CD4-positive, alpha-beta T cell treated with Interleukin-17A for 1 hour (primary cell): Measurements from ENCODE around the gene SEC14L5.

Source experiments
- DNase-seq: peaks from one replicate; pipeline ENCODE4 v3.0.0-alpha.2; 2020

SEC14L5 gene

DNA sequence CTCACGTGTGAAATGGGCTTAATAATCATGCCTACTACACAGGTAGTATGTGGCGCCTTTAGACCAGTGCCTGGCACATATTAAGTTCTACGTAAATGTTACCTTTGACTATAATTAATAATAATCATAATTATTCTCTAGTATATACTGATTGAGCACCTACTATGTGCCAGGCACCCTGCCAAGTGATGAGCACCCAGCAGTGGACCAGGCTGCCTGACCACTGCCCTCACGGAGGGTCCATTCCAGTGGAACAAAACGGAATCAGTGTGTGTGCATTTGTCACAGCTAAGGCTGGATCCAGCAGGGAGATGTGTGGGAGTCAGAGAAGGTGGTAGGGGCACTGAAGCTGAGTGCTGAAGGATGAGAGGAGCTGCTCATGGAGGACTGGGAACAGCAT is 30.5 kb downstream of the SEC14L5 start:
- no peak for DNase-seq

DNA sequence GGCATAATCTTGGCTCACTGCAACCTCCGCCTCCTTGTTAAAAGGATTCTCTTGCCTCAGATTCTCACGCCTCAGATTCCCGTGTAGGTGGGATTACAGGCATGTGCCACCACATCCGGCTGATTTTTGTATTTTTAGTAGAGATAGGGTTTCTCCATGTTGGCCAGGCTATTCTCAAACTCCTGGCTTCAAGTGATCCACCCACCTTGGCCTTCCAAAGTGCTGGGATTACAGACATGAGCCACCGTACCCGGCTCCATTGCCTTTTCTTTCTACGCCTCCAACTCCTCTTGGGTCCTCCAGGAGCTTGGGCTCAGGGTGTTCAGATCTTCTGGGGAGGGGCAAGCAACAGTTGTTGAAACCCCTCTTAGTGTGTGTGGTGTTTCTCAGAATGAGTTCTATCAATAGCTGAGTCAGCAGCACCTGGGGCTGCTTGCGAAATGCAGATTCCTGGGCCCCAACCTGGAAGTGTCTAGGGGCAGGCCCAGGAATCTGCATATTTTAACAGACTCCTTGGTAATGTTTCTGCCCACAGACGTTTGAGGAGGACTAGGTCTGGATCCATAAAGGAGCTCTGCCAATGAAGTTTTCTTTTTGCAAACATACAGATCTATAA is 31.4 kb downstream of the SEC14L5 start:
- no peak for DNase-seq

DNA sequence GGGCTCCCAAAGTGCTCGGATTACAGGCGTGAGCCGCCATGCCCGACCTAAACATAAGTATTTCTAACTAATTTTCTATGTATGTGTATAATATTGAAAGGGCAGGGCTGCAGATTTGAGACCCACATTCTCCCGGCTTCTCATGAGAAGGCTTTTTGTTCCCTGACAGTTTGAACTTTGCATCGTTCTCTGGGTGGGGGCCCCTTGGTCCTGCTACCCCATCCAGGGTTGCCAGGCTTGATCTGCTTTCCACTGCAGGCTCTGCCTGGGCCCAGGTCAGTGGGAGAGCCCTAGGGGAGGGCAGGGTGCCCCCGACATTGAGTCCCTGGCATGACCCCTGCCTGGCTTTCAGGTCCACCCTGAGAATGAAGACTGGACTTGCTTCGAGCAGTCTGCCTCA is 32.3 kb downstream of the SEC14L5 start:
- no peak for DNase-seq

DNA sequence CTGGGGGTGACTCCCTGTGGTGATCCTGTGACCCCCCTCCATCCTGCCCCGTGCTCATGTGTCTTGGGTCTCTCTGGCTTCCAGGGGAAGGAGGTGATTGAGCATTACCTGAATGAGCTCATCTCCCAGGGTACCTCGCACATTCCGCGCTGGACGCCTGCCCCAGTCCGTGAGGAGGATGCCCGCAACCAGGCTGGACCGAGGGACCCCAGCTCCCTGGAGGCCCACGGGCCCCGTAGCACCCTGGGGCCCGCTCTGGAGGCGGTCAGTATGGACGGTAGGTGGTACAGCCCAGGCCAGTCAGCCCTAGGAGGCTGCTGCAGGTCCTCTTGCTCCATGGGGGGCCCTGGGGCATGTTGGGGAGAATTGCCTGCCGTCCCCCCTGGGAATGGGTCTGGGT is 33.6 kb downstream of the SEC14L5 start:
- DNase-seq = no peak

DNA sequence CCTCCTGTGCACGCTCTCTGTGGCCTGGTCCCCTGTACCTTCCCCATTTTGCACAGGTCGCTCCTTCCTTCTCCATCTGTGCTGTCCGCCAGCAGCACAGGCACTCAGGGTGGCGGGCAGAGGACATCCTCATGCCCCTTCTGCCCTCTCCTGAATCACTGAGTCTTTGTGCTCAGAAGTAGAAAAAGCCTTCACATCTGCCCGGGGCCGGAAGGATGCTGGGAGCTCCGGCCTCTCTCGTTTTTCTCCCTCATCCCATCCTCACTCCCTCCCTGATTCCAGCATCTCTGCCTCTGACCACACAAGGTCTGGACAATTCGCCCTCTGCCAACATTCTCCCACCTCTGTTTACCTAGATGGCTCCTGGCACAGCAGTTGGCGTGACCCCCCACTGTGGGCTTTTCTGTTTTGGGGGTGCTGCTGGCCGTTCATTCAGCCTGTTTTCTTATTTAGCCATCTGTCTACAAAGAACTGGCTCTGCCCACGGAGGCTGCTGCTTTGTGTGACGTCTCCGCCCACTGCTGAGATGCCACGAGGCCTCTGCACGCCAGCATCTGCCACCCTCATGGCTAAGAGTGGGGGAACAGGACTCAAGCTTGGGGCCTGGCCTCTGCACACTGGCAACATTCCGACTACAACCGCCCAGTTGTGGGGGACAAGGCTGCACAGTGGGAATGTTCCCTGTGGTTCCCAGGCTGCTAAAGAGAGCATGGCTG is 36.7 kb downstream of the SEC14L5 start:
- no peak for DNase-seq

DNA sequence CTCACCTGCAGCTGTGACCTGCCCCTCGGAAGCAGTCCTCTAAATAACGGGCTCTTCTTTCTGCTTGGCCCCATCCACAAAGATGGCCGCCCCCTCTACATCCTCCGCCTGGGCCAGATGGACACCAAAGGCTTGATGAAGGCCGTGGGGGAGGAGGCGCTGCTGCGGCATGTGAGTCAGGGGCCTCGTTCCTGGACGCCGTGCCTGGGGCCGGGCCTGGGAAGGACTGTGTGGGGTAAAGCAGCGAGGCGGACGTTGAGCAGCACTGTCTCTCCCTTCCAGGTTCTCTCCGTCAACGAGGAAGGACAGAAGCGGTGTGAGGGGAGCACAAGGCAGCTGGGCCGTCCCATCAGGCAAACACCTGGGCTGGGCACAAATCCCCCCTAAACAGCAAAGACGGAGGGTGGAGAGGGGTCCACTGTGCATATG is 42.5 kb downstream of the SEC14L5 start:
- no peak for DNase-seq

DNA sequence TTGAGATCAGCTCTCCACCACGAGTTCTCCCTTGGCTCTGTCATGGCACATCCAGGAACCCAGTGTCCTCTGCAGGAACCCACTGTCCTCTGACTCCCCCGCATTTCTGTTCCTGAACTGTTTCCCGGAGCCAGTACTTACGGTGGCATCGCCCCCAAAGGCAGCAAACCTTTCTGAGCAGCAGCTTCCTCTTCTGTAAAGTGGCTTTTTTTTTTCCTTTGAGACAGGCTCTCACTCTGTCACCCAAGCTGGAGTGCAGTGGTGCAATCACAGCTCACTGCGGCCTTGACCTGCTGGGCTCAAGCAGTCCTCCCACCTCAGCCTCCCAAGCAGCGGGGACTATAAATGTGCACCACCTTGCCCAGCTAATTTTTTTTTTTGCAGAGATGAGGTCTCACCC is 43.4 kb downstream of the SEC14L5 start:
- DNase-seq = no peak

DNA sequence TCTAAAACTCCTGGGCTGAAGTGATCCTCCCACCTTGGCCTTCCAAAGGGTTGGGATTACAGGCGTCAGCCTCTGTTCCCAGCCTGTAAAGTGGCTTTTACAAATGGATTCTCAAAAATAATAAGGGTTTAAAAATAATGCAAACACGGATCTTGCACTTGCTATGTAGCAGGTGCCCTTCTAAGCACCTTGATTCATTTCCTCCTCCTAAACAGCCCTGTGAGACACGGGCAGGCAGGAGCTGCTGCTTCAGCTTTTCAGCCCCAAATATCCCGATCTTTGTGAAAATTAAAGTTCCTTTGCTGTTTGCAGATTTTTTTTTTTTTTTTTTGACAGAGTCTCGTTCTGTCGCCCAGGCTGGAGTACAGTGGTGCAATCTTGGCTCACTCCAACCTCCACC is 43.9 kb downstream of the SEC14L5 start:
- no peak for DNase-seq

DNA sequence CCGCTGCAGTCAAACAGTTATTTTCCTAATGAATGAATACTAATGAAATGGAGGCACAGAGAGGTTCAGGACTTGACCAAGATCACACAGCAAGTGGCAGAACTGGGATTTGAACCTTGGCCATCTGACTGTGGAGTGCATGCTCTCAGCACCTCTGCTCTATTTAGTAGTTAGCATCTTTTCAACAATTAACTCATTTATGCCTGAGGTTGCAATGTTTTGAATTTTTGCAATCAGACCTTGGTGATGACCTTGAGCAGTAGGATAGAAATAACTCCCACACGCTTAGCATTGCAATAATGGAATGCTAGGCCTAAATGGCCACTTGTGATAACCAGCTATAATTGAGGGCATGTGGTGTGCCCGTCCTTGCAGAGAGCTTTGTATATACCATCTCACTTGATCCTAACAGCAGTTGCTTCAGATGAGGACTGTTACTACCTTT is 44.6 kb downstream of the SEC14L5 start:
- no peak for DNase-seq

DNA sequence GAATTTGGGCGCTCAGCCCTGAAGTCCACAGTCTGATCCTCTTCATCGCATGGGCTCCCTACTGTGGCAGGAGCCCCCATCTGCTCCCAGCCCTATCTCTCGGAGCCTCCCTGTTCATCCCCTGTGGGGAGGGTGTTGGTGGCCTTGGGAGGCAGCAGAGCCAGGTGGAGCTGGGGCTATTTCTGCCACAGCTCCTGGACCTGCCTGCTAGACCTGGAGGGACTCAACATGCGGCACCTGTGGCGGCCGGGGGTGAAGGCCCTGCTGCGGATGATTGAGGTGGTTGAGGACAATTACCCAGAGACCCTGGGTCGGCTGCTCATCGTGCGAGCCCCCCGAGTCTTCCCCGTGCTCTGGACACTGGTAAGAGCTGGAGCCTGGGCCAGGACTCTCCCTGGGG is 45.1 kb downstream of the SEC14L5 start:
- no peak for DNase-seq

DNA sequence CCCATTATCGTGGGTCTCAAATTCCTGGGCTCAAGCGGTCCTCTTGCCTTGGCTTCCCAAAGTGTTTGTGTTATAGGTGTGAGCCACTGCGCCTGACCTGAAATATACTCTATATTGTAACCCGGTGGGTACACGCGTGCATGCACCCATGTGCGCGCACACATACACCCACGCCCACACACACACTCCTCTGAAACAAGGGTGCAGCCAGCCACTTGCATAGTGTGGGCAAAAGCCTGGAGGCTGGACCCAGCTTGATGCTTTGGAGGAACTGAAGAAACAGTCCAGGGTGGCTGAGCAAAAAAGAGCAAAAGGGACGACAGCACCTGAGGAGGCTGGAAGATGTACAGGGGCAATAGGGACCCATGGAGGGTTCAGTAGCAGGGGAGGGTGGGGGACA is 45.7 kb downstream of the SEC14L5 start:
- no peak for DNase-seq

DNA sequence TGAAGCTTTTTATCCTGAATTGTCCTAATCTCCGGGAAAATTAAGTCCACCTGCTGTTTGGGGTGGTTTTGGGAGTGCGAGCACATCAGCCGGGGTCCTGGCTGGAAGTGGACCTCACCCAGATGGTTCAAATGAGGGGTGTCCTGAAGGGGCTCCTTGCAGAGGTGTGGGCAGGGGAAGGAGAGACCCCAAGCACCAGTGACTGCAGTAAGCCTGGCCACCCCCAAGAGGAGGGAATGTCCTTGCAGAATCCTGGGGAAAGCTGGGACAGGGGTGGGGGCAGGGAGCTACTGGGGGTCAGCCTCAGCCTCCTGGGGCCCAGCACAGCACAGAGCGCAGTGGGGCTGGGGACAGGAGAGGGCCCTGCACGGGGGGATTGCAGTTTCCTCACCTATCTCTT is 46.2 kb downstream of the SEC14L5 start:
- DNase-seq = no peak

DNA sequence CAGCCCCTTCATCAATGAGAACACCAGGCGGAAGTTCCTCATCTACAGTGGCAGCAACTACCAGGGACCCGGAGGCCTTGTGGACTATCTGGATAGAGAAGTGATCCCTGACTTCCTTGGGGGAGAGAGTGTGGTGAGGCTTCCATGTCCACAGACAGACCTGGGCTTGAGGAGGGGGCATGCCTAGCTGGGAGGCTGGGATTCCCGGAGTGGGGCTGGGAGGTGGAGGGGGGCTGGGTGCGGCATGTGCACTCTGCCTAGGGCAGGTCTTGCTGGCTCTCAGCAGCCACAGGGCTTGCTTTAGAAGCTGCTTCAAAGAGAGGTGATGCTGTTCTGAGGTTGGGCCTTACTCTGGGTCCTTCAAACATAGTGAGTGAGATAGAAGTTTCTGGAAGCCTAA is 47.8 kb downstream of the SEC14L5 start:
- no peak for DNase-seq

DNA sequence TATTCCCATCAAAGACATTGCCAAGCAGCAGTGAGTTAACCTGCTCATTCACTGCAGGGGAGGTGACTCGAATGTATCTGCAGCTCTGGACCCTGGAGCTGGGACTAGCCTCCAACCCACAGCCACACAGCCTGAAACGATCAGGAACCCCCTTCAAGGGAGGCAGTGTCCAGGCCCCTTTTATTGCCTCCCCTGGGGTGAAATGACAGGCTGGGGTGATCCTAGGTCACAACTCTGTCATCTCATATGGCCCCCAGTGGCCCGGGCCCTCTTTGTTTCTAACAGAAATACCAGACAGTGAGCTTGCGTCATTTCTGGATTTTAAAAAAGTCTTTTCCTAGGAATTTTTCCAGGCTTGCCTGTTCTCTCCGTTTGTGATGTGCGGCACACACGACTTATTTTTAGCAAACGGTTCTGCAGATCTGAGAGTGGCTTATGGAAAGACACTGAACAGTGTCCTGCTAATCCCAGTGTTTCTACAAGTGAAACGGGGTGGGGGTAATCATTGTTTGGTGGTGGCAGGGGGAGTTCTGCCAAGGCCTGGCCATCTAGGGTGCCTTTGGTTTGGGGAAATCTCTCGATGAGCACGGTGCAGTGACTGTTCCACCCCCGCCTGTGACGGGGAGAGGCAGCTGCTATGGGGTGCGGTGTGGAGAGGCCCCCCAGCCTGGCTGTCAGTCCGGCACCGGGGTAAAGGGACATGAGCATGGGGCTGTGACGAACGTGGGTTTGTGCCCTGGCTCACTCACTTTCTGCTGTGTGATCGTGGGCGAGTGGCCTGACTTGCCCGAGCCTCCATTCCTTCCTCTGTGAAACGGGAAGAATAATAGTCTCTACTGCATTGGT is 48.4 kb downstream of the SEC14L5 start:
- DNase-seq = no peak

DNA sequence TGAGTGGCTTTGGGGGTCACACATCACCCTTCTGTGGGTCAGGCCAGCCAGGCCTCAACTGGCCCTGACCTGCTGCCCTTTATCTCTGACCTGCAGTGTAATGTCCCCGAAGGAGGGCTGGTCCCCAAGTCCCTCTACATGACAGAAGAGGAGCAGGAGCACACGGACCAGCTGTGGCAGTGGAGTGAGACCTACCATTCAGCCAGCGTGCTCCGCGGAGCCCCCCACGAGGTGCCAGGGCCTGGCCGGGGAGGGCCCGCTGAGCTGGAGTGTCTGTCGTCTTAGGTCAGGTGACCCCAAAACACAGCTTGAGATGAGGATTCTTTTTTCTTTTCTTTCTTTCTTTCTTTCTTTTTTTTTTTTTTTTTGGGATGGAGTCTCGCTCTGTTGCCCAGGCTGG is 49.1 kb downstream of the SEC14L5 start:
- no peak for DNase-seq

DNA sequence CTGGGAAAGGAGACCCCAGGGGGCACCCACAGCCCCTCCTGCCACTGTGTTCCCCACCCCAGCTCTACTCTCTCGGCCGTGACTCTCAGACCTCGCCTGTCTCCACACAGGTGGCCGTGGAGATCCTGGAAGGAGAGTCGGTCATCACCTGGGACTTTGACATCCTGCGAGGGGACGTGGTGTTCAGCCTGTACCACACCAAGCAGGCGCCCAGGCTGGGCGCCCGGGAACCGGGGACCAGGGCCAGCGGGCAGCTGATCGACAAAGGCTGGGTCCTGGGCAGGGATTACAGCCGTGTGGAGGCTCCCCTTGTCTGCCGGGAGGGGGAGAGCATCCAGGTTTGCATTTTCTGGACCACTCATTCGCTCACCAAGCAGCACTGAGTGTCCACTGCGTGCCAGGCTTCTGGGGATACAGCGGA is 50.2 kb downstream of the SEC14L5 start:
- DNase-seq = no peak

DNA sequence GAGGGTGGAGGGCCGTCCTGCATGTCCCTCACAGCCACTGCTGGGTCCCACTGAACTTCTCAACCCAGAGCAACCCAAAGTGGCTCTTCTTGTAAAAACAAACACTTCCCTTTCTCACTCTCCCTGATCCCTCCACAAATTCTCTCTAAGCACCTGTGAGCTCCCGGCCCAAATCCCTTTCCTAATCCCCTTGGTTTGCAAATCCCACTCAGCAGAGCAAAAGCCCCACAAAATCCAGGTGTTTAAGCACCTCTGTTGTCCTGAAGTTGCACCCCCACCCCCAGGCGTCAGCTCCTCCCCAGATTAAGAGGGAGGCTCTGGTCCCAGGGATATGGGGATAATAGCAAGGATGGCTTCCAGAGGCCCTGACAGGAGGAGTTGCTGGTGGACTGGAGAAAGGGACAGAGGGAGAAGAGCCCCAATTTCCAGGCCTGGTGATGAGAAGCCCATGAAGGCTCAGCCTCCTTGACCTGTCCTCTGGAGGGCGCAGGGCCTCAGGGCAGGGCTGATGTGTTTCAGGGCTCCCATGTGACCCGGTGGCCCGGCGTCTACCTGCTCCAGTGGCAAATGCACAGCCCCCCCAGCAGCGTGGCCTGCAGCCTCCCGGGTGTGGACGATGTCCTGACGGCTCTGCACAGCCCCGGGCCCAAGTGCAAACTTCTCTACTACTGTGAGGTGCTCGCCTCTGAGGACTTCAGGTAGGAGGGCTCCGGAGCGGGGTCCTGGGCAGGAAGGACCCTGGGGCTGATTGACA is 52.6 kb downstream of the SEC14L5 start:
- no peak for DNase-seq

DNA sequence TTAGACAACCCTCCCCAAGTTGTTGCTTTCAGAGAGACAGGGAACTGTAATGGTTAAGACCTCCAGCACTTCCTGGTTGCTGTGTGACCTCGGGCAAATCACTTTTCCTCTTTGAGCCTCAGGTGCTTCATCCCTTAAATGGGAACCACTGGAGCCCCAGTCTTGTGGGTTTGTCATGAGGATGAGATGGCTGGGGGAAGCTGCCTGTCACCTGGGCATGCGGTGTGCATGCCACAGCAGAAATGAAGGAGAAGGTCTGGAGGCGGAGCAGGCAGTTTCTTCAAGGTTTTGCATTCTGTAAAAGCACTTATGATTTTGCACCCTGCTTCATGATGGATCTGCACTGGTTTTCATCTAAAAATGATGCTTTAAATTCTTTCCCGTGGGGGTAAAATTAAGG is 53.5 kb downstream of the SEC14L5 start:
- DNase-seq = no peak

DNA sequence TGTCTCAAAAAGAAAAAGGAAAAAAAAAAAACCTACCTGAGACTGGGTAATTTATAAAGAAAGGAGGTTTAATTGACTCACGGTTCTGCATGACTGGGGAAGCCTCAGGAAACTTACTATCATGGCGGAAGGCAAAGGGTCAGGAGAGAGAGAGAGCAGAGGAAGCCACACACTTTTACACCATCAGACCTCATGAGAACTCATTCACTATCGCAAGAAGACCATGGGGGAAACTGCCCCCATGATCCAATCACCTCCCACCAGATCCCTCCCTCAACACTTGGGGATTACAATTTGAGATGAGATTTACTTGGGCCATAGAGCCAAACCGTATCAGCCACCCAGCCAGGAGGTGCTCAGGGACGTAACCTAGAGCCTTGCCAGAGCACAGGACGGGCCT is 54.8 kb downstream of the SEC14L5 start:
- no peak for DNase-seq

DNA sequence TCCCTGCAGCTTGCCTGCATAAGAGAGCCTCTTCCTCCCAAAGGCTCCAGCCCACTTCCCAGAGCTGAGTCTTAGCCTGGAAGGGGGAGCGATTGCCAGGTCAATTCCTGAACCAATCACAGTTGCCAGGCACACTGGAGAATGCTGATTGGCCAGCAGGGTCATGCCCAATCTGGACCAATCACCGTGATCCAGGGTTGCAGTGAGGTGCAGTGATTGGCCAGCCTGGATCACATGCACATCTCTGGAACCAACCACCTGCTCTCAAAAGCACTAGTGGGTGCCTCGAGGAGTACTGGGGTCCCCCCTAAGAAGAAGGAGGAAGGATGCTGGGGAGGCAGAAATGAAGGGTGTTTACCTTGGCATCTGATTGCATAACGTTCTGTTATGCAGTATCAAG is 57.2 kb downstream of the SEC14L5 start:
- DNase-seq = no peak

DNA sequence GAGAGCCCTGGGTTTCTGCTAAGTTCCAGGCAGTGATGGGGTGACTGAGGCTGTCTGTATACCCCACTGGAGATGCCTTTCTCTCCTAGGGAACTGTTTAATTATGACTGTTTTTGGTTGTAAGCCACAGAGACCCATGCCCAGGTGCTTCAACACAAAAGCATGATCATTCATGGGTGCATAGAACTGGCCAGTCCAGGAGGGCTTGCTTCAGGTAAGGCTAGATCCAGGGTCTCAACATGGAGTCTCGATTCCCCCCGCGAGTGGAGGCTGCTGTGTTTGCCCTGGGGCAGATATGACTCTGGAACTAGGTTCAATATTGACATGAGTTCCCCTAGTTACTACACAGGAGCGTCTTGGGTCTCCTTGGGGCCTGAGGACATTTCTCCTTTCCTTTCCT is 57.8 kb downstream of the SEC14L5 start:
- DNase-seq = no peak

DNA sequence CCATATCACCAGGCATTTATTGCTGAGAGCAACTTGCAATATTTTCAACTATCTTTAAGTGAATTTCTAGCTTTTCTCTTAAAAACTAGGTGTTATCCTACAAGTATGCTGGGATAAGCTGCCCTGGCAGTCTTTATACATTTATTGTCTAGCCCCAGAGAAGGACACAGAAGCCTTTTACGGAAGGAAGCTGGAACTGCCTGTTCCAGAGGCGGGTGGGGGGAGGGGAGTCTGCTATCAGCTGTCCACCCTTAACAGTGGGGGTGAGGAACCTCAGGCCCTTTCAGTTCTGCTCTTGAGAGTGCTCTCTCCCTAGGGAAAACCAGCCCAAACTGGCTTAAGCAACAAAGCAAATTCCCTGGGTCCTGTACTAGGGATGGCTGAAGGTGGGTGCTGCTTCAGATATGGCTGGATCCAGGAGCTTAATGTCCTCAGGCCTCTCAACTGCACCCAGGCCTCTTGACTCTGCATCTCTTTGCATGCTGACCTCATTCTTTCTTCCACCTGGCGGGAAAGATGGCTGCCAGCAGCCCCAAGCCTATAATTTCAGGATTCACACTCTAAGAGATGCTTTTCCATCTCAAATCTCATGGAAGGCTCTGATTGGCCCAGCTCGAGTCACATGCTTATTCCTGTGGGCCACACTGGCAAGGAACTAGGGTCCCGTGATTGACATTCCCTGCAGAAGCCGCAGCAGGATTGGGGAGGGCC is 59.0 kb downstream of the SEC14L5 start:
- DNase-seq = no peak

DNA sequence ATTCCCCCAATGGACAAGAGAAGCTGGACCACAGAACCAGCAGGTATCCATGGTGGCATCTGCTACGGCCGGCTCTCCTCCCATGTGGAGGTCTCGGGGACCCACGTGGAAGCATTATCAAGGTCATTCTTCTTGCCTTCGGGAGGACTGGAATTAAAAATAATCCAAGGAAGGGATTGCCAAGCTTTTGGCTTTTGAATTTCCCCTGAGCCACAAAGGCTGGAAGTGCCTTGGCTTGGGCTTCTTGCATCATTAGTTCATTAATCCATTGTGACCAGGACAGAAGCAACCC is 59.5 kb downstream of the SEC14L5 start:
- DNase-seq = no peak
